DND-41 (cell line): Measurements from ENCODE around the gene SYNDIG1.

ENCODE experiments used
- CTCF ChIP-seq: IDR thresholded peaks from 2 replicates; pipeline ENCODE4 v1.5.1; 2012; ENCODE audit warnings: borderline replicate concordance, low read length, moderate library complexity, mild to moderate bottlenecking; ENCODE audit not compliant: poor library complexity, severe bottlenecking; ENCODE audit errors: extremely low read depth
- EZH2 ChIP-seq: IDR thresholded peaks from 3 replicates; pipeline ENCODE4 v1.6.1; 2012; ENCODE audit warnings: borderline replicate concordance, low read depth, mild to moderate bottlenecking, moderate library complexity, low read length, inconsistent platforms; ENCODE audit not compliant: severe bottlenecking

GRCh38 chr20:24576447-24576846, 107.0 kb downstream of the SYNDIG1 start:
- no peak for TF ChIP-seq CTCF
- no peak for TF ChIP-seq EZH2
